K562 (cell line): ENCODE measurements around the gene ZNF865. TPM values are rescaled to one million over a fixed set of nuclear protein-coding genes. Genes with fewer than 3 reads are reported as not detected.

Source experiments
- CCAR2 ChIP-seq: fragments of 200-400 bp; formaldehyde crosslinking; IDR thresholded peaks from 2 replicates; pipeline ENCODE4 v1.6.1; 2017; ENCODE audit warnings: mild to moderate bottlenecking, low read depth, low read length
- DACH1 ChIP-seq: fragments of 450-650 bp; IDR thresholded peaks from 2 replicates; pipeline ENCODE4 v1.6.1; 2018; ENCODE audit not compliant: partially characterized antibody
- EWSR1 ChIP-seq: fragments of 450-650 bp; IDR thresholded peaks from 2 replicates; pipeline ENCODE4 v1.6.1; 2018; ENCODE audit warnings: borderline replicate concordance, mild to moderate bottlenecking, low read depth, moderate library complexity; ENCODE audit not compliant: partially characterized antibody
- GABPB2 ChIP-seq: fragments of 250-450 bp; sonication (Bioruptor Pico); conservative IDR thresholded peaks from 2 replicates; pipeline ENCODE4 v1.5.1; 2021; ENCODE audit warnings: mild to moderate bottlenecking
- HDAC1 ChIP-seq, 2 experiments: fragments of 450-650 bp; IDR thresholded peaks; 2 replicates each; pipeline ENCODE4 v1.6.1; 2016 to 2017; ENCODE audit warnings: inconsistent platforms in 1 of 2, mild to moderate bottlenecking in 1 of 2, moderate library complexity in 1 of 2
- ILK ChIP-seq: fragments of 450-650 bp; IDR thresholded peaks from 2 replicates; pipeline ENCODE4 v1.6.1; 2016; ENCODE audit warnings: missing genetic modification characterization, low read depth, mild to moderate bottlenecking, missing compliant biosample characterization, moderate library complexity, borderline replicate concordance
- KLF16 ChIP-seq: IDR thresholded peaks from 2 replicates; pipeline ENCODE4 v1.6.1; 2016; ENCODE audit warnings: antibody characterized with exemption
- MITF ChIP-seq: IDR thresholded peaks from 2 replicates; pipeline ENCODE4 v1.6.1; 2014; ENCODE audit warnings: antibody characterized with exemption
- MLX ChIP-seq, 2 experiments: fragments of 450-650 bp in 1 of 2; sonication (generic) in 1 of 2; formaldehyde crosslinking; conservative IDR thresholded peaks; 2 replicates each; pipeline versions ENCODE4 v1.4.0 to v1.8.1; 2020 to 2022; ENCODE audit warnings: mild to moderate bottlenecking in 1 of 2, missing genetic modification reagents in 1 of 2
- PHF8 ChIP-seq: fragments of 200-600 bp; sonication (generic); IDR thresholded peaks from 2 replicates; pipeline ENCODE4 v1.6.1; 2012; ENCODE audit warnings: mixed run types, mild to moderate bottlenecking, inconsistent platforms, low read length, moderate library complexity, borderline replicate concordance
- POLR3A ChIP-seq: IDR thresholded peaks from 2 replicates; pipeline ENCODE4 v1.6.1; 2011; ENCODE audit warnings: borderline replicate concordance, mild to moderate bottlenecking, moderate library complexity; ENCODE audit not compliant: insufficient read length, insufficient read depth; ENCODE audit errors: extremely low read depth
- RAD21 ChIP-seq, 2 experiments: fragments of 250-450 bp in 1 of 2; fragments of 450-650 bp in 1 of 2; sonication (Bioruptor Pico) in 1 of 2; formaldehyde crosslinking in 1 of 2; IDR thresholded peaks in 1 of 2; conservative IDR thresholded peaks in 1 of 2; 2 replicates each; pipeline versions ENCODE4 v1.4.0 to v1.8.0; 2020 to 2022; ENCODE audit warnings: mild to moderate bottlenecking in 2 of 2, moderate library complexity in 1 of 2
- RBM14 ChIP-seq: fragments of 200-400 bp; formaldehyde crosslinking; IDR thresholded peaks from 2 replicates; pipeline ENCODE4 v1.6.1; 2018; ENCODE audit warnings: low read depth, mild to moderate bottlenecking, low read length, moderate library complexity, borderline replicate concordance; ENCODE audit not compliant: insufficient read depth
- RHOXF2B ChIP-seq: fragments of 250-450 bp; sonication (Bioruptor Pico); conservative IDR thresholded peaks from 2 replicates; pipeline ENCODE4 v1.5.1; 2021
- RNF2 ChIP-seq: sonication (generic); IDR thresholded peaks from 2 replicates; pipeline ENCODE4 v1.6.1; 2016
- SMARCB1 ChIP-seq: IDR thresholded peaks from 2 replicates; pipeline ENCODE4 v1.6.1; 2011; ENCODE audit warnings: improper control_type of control experiment, low read depth; ENCODE audit not compliant: insufficient read length
- THAP12 ChIP-seq: fragments of 250-450 bp; sonication (Bioruptor Pico); IDR thresholded peaks from 2 replicates; pipeline ENCODE4 v1.9.0; 2021; ENCODE audit warnings: mild to moderate bottlenecking, inconsistent platforms
- ZHX1 ChIP-seq: fragments of 150-350 bp; conservative IDR thresholded peaks from 2 replicates; pipeline ENCODE4 v1.6.1; 2014; ENCODE audit warnings: low read length
- ZNF134 ChIP-seq: fragments of 250-450 bp; sonication (Bioruptor Pico); conservative IDR thresholded peaks from 2 replicates; pipeline ENCODE4 v1.4.0; 2020
- ZNF740 ChIP-seq, 3 experiments: fragments of 200-800 bp in 1 of 3; sonication (Bioruptor generic) in 1 of 3; sonication (generic) in 1 of 3; formaldehyde crosslinking in 1 of 3; IDR thresholded peaks; 2 replicates each; pipeline versions ENCODE4 v1.6.1 to v1.8.0; 2016 to 2022; ENCODE audit warnings: mild to moderate bottlenecking in 2 of 3, missing compliant biosample characterization in 2 of 3, missing genetic modification characterization in 2 of 3, missing genetic modification reagents in 1 of 3
- polyA plus RNA-seq, 8 experiments: library from polyadenylated mRNA; depleted of rRNA in 4 of 8; stranded (reverse) in 5 of 8; unstranded in 3 of 8; fragments of >200 nt; fragmentation: Nextera tagmentation in 2 of 8; fragmentation: Illumina TruSeq in 1 of 8; extraction: Ambion mirVana in 2 of 8; extraction: Trizol in 1 of 8; gene quantifications; 2 replicates each; pipeline versions ENCODE4 v1.2.1 to v1.2.3, GENCODE V29; 2011 to 2014; ENCODE audit warnings: inconsistent platforms in 1 of 8, missing spikeins in 1 of 8
- total RNA-seq, 7 experiments: library from RNA; depleted of rRNA in 6 of 7; stranded (reverse); fragments of >200 nt in 6 of 7; fragmentation: Illumina TruSeq in 2 of 7; extraction: Trizol in 2 of 7; gene quantifications; 2 replicates each; pipeline versions ENCODE4 v1.2.1 to v1.2.3, GENCODE V29; 2011 to 2021; ENCODE audit warnings: low replicate concordance in 1 of 7

Gene ZNF865
- total and polyA plus RNA-seq, 9 of the 15 experiments (the other 6 are each of a cell fraction or from before 2014, with no cell fraction given): 0.40 to 18.8 (median 1.6) TPM; not detected in 2

- TF ChIP-seq THAP12 (CRISPR knock-in tag) (no peak), GABPB2 (CRISPR knock-in tag) (no peak), MLX (CRISPR knock-in tag; conservative IDR thresholded peaks at IDR 0.05) (no peak), RHOXF2B (CRISPR knock-in tag) (no peak), MITF (no peak), SMARCB1 (no peak), PHF8 (peak; percentile 43), RNF2 (peak; percentile 21), ILK (no peak), CCAR2 (no peak), ZHX1 (no peak), RBM14 (no peak), KLF16 (no peak), HDAC1 (IDR thresholded peaks at IDR 0.05) (0 out of 4 replicates have a peak, but pooled peaks of 1 of the 2 experiments have one; percentile 12), POLR3A (no peak), ZNF134 (CRISPR knock-in tag) (no peak), RAD21 (CRISPR knock-in tag; conservative IDR thresholded peaks at IDR 0.05 in 1 of 2, IDR thresholded peaks at IDR 0.05 in 1 of 2) (no peak), DACH1 (no peak), ZNF740 (CRISPR knock-in tag; IDR thresholded peaks at IDR 0.05) (no peak; the same call in 1 of the 2 replicates), ZNF740 (tag; IDR thresholded peaks at IDR 0.05) (peak in 1 of 2 experiments; percentile 83; a peak in 1 of 4 replicates), EWSR1 (no peak)
Measured at GRCh38 chr19:55599468-55599841, 6.0 kb upstream of the ZNF865 start, which contains the start of gene FIZ1 (continued).
